ENCODE measurements around the gene KPNA5.
"Not testable (repeated sequence)": the region's sequence is repeated elsewhere in the genome, so short reads cannot be mapped to it uniquely, and the experiment has no call there.

The KPNA5 gene

DNA sequence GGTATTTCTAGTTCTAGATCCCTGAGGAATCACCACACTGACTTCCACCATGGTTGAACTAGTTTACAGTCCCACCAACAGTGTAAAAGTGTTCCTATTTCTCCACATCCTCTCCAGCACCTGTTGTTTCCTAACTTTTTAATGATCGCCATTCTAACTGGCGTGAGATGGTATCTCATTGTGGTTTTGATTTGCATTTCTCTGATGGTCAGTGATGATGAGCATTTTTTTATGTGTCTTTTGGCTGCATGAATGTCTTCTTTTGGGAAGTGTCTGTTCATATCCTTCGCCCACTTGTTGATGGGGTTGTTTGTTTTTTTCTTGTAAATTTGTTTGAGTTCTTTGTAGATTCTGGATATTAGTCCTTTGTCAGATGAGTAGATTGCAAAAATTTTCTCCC is 12.3 kb downstream of the KPNA5 start:
- DNase-seq; H3K36me3 ChIP-seq (ENCODE audit: control insufficient read depth, insufficient read depth, low read length); H3K9me3 ChIP-seq (ENCODE audit: control insufficient read depth, low read length); H3K4me3 ChIP-seq (ENCODE audit: insufficient read depth, low read depth, low read length, poor library complexity, severe bottlenecking); H3K4me1 ChIP-seq (ENCODE audit: control insufficient read depth, insufficient read depth, low read length, poor library complexity, severe bottlenecking); H3K27ac ChIP-seq (ENCODE audit: insufficient read depth, low read length, poor library complexity, severe bottlenecking); H3K27me3 ChIP-seq (replicated peaks; ENCODE audit: control insufficient read depth, insufficient read depth, low read length, poor library complexity, severe bottlenecking): not testable (repeated sequence)

DNA sequence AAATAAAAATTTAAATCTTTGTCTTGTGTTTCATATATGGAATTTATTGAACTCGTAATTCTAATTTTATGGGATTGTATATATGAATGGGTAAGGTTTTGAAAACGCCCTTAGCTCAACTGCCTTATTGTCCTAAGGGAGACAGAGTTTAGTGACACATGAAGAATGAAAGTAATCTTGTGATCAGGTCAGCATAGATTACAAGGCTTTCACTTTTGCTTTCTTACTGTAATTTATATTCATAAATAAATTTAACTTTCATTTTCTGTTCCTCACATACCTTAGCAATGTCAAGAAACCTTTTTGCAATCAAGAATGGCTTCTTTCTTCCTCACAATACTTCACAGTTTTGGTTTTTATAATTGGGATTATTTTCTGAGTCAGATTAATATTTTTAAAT is 14.4 kb downstream of the KPNA5 start:
- H3K27ac ChIP-seq (ENCODE audit: insufficient read depth, low read length, poor library complexity, severe bottlenecking): no peak overlapping the region
- H3K4me3 ChIP-seq (ENCODE audit: insufficient read depth, low read depth, low read length, poor library complexity, severe bottlenecking): no peak overlapping the region
- no peaks in the 10 kb centered on the region for H3K9me3 ChIP-seq (ENCODE audit: control insufficient read depth, low read length)
- no peaks in the 10 kb centered on the region for H3K27me3 ChIP-seq (replicated peaks; ENCODE audit: control insufficient read depth, insufficient read depth, low read length, poor library complexity, severe bottlenecking)
- no peaks in the 10 kb centered on the region for H3K4me1 ChIP-seq (ENCODE audit: control insufficient read depth, insufficient read depth, low read length, poor library complexity, severe bottlenecking)
- no peak for DNase-seq
- H3K36me3 ChIP-seq (ENCODE audit: control insufficient read depth, insufficient read depth, low read length): peaks cover 8% of the 10 kb centered on the region

DNA sequence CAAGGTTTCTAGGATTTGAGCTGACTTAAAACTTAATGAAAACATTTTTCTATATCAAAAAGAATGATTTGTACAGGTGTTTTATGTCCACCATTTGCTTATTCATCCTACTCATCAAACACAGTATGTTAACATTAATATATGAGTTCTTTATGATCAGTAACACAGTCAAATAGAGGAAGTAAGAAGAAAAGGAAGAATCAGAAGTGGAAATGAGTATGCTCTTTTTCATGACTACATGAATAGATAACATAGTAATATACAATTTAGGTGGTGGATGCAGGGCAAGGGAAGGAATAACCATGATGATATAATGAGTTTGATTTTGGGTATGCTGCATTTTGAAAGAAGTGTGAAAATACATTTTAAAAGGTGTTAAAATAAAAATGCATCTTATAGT is 16.5 kb downstream of the KPNA5 start:
- Histone ChIP-seq H3K4me3 (ENCODE audit: insufficient read depth, low read depth, low read length, poor library complexity, severe bottlenecking) (no peak overlapping the region), H3K9me3 (ENCODE audit: control insufficient read depth, low read length) (no peaks in the 10 kb centered on the region)
- no peak for DNase-seq

DNA sequence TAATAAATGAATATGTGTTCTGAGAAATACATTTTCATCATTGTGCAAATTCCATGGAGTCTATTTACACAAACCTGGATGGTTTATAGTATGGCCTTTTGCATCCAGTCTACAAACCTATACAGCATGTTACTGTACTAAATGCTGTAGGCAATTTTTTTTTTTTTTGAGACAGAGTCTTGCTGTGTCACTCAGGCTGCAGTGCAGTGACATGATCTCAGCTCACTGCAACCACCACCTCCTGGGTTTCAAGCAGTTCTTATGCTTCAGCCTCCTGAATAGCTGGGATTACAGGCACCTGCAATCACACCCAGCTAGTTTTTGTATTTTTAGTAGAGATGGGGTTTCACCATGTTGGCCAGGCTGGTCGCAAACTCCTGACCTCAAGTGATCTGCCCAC is 22.9 kb downstream of the KPNA5 start:
- not testable (repeated sequence) for H3K27ac ChIP-seq (ENCODE audit: insufficient read depth, low read length, poor library complexity, severe bottlenecking); H3K9me3 ChIP-seq (ENCODE audit: control insufficient read depth, low read length); H3K4me1 ChIP-seq (ENCODE audit: control insufficient read depth, insufficient read depth, low read length, poor library complexity, severe bottlenecking); DNase-seq; H3K4me3 ChIP-seq (ENCODE audit: insufficient read depth, low read depth, low read length, poor library complexity, severe bottlenecking); H3K27me3 ChIP-seq (replicated peaks; ENCODE audit: control insufficient read depth, insufficient read depth, low read length, poor library complexity, severe bottlenecking)
- H3K36me3 ChIP-seq (ENCODE audit: control insufficient read depth, insufficient read depth, low read length): peaks cover 32% of the 10 kb centered on the region

More for the DNA sequence above, 16.5 kb downstream of the KPNA5 start:
- Histone ChIP-seq H3K36me3 (ENCODE audit: control insufficient read depth, insufficient read depth, low read length) (peaks cover 16% of the 10 kb centered on the region), H3K27me3 (replicated peaks; ENCODE audit: control insufficient read depth, insufficient read depth, low read length, poor library complexity, severe bottlenecking) (no peaks in the 10 kb centered on the region), H3K4me1 (ENCODE audit: control insufficient read depth, insufficient read depth, low read length, poor library complexity, severe bottlenecking) (no peaks in the 10 kb centered on the region), H3K27ac (ENCODE audit: insufficient read depth, low read length, poor library complexity, severe bottlenecking) (no peak overlapping the region)

DNA sequence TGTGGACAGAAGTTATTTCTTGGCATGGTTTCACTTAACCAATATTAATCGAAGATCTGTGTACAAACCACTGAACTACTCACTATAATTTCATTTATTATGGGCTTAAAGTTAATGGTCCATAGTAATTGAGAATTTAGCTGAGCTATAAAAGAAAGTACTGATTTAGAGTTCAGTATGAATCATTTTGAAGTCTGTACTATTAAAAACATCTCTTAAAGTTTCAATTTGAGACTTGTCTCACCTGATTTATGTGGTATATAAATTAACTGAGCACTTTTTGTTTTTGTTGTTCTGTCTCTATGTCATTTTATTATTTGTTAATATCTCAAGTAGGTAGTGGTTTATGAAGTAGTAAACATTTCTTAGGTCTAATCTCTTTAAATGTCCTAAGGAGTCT is 24.9 kb downstream of the KPNA5 start:
- H3K27me3 ChIP-seq (replicated peaks; ENCODE audit: control insufficient read depth, insufficient read depth, low read length, poor library complexity, severe bottlenecking): no peaks in the 10 kb centered on the region
- DNase-seq: no peak
- no peaks in the 10 kb centered on the region for H3K9me3 ChIP-seq (ENCODE audit: control insufficient read depth, low read length)
- H3K36me3 ChIP-seq (ENCODE audit: control insufficient read depth, insufficient read depth, low read length): peaks cover 24% of the 10 kb centered on the region
- no peak overlapping the region for H3K4me3 ChIP-seq (ENCODE audit: insufficient read depth, low read depth, low read length, poor library complexity, severe bottlenecking)
- H3K27ac ChIP-seq (ENCODE audit: insufficient read depth, low read length, poor library complexity, severe bottlenecking): no peak overlapping the region
- H3K4me1 ChIP-seq (ENCODE audit: control insufficient read depth, insufficient read depth, low read length, poor library complexity, severe bottlenecking): no peaks in the 10 kb centered on the region

DNA sequence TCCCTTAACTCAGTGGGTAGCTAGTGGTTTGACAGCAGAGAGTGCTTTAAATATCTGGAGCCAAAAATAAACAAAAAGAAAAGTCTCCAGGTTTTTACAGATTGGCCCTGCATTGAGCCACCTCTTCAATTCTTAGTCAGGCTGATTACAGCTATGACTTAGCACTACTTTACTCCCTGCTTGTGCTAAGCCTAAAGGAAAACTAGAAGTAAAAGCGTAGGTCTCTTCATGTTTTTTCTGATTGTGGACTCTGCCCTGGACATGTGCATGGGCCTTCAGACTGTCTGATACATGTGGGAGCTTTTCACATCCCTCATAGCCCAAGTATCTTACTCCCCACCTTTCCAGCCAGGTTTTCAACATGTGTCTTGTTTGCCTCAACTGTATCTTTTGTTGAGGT is 33.3 kb downstream of the KPNA5 start:
- H3K36me3 ChIP-seq (ENCODE audit: control insufficient read depth, insufficient read depth, low read length): peaks cover 37% of the 10 kb centered on the region
- H3K4me1 ChIP-seq (ENCODE audit: control insufficient read depth, insufficient read depth, low read length, poor library complexity, severe bottlenecking): no peaks in the 10 kb centered on the region
- DNase-seq: no peak
- no peak overlapping the region for H3K27ac ChIP-seq (ENCODE audit: insufficient read depth, low read length, poor library complexity, severe bottlenecking)
- no peak overlapping the region for H3K4me3 ChIP-seq (ENCODE audit: insufficient read depth, low read depth, low read length, poor library complexity, severe bottlenecking)
- no peaks in the 10 kb centered on the region for H3K27me3 ChIP-seq (replicated peaks; ENCODE audit: control insufficient read depth, insufficient read depth, low read length, poor library complexity, severe bottlenecking)
- H3K9me3 ChIP-seq (ENCODE audit: control insufficient read depth, low read length): no peaks in the 10 kb centered on the region

DNA sequence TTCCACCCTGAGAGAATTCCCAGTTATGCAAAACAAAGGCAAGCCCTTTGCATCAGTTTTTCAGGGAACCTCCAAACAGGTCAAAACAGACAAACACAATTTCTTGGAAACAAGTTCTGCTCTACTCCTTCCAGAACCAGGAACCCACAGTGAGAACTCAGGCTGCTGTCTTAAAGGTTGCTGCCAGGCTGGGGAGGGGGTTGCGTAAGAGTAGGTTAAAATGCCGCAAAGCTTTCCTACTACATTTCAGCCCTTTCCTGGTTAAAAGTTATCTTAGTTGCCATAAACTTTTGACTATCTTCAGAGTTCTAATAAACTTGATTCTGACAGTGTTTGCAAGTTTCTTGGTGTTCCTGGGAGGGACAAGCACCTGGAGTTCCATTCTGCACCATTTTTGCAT is 33.8 kb downstream of the KPNA5 start:
- Histone ChIP-seq H3K27me3 (replicated peaks; ENCODE audit: control insufficient read depth, insufficient read depth, low read length, poor library complexity, severe bottlenecking) (no peaks in the 10 kb centered on the region), H3K9me3 (ENCODE audit: control insufficient read depth, low read length) (no peaks in the 10 kb centered on the region), H3K4me3 (ENCODE audit: insufficient read depth, low read depth, low read length, poor library complexity, severe bottlenecking) (no peak overlapping the region), H3K27ac (ENCODE audit: insufficient read depth, low read length, poor library complexity, severe bottlenecking) (no peak overlapping the region), H3K4me1 (ENCODE audit: control insufficient read depth, insufficient read depth, low read length, poor library complexity, severe bottlenecking) (no peaks in the 10 kb centered on the region), H3K36me3 (ENCODE audit: control insufficient read depth, insufficient read depth, low read length) (peaks cover 41% of the 10 kb centered on the region)
- DNase-seq: no peak

DNA sequence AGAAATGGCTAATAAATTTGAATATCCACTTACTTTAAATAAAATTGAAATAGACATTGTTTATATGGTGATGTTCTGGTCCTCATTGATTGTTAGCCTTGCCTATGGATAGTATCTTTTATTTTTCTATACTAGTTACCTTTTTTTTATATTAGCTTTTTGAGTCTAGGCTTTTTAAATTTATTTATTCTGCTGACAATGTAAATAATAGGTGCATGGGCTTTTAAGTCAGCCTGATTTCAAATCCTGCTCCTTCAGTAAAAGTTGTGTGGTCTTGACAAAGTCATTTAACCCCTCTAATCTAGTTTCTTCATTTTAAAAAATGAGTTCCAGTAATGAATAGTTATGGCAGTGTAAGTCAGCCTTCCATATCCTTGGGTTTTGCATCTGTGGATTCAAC is 45.9 kb downstream of the KPNA5 start:
- H3K4me3 ChIP-seq (ENCODE audit: insufficient read depth, low read depth, low read length, poor library complexity, severe bottlenecking): no peak overlapping the region
- H3K4me1 ChIP-seq (ENCODE audit: control insufficient read depth, insufficient read depth, low read length, poor library complexity, severe bottlenecking): no peaks in the 10 kb centered on the region
- no peak for DNase-seq
- peaks cover 62% of the 10 kb centered on the region for H3K36me3 ChIP-seq (ENCODE audit: control insufficient read depth, insufficient read depth, low read length)
- H3K27ac ChIP-seq (ENCODE audit: insufficient read depth, low read length, poor library complexity, severe bottlenecking): no peak overlapping the region
- H3K27me3 ChIP-seq (replicated peaks; ENCODE audit: control insufficient read depth, insufficient read depth, low read length, poor library complexity, severe bottlenecking): no peaks in the 10 kb centered on the region
- H3K9me3 ChIP-seq (ENCODE audit: control insufficient read depth, low read length): no peaks in the 10 kb centered on the region

DNA sequence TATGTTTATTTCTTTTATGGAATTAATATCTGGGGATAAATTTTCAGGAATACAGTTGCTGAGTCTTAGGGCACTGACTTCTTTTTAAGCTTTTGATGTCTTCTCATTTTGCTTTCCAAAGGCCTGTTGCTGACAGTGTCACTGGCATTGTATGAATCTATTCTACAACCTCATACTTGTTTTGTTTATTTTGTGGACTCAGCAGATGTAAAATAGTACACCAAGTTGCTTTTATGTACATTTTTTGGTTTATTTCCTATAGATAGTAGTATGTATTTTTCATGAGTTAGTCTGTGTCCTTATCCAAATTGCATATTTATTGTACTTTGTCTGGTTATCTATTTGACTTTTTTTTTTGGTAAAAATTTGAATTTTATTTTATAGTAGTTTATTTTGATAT is 49.5 kb downstream of the KPNA5 start:
- H3K36me3 ChIP-seq (ENCODE audit: control insufficient read depth, insufficient read depth, low read length): peaks cover 69% of the 10 kb centered on the region
- no peak overlapping the region for H3K27ac ChIP-seq (ENCODE audit: insufficient read depth, low read length, poor library complexity, severe bottlenecking)

DNA sequence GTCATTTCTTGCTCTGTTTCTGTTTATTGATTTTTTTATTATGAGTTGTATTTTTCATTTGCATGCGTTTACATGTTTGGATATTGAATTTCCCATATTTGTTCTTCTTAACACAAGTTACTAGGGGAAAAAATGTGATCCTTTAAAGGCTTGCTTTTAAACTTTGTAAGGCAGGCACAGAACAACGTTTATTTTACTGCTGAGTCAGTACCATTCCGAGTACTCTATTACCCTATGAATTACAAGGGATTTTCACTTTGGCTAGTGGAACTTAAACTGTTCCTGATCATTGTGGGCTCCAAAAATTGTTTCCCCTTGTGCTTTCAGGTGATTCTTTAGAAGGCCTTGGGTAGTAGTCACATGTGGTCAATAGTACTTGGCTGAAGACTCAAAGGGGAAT is 56.0 kb downstream of the KPNA5 start:
- Histone ChIP-seq H3K4me1 (ENCODE audit: control insufficient read depth, insufficient read depth, low read length, poor library complexity, severe bottlenecking) (no peaks in the 10 kb centered on the region), H3K36me3 (ENCODE audit: control insufficient read depth, insufficient read depth, low read length) (peaks cover 25% of the 10 kb centered on the region), H3K27ac (ENCODE audit: insufficient read depth, low read length, poor library complexity, severe bottlenecking) (no peak overlapping the region), H3K4me3 (ENCODE audit: insufficient read depth, low read depth, low read length, poor library complexity, severe bottlenecking) (no peak overlapping the region), H3K9me3 (ENCODE audit: control insufficient read depth, low read length) (peaks cover 3% of the 10 kb centered on the region), H3K27me3 (replicated peaks; ENCODE audit: control insufficient read depth, insufficient read depth, low read length, poor library complexity, severe bottlenecking) (no peaks in the 10 kb centered on the region)
- DNase-seq: no peak

More for the DNA sequence above, 49.5 kb downstream of the KPNA5 start:
- no peak for DNase-seq
- H3K4me1 ChIP-seq (ENCODE audit: control insufficient read depth, insufficient read depth, low read length, poor library complexity, severe bottlenecking): no peaks in the 10 kb centered on the region
- H3K27me3 ChIP-seq (replicated peaks; ENCODE audit: control insufficient read depth, insufficient read depth, low read length, poor library complexity, severe bottlenecking): no peaks in the 10 kb centered on the region
- H3K9me3 ChIP-seq (ENCODE audit: control insufficient read depth, low read length): no peaks in the 10 kb centered on the region
- no peak overlapping the region for H3K4me3 ChIP-seq (ENCODE audit: insufficient read depth, low read depth, low read length, poor library complexity, severe bottlenecking)

DNA sequence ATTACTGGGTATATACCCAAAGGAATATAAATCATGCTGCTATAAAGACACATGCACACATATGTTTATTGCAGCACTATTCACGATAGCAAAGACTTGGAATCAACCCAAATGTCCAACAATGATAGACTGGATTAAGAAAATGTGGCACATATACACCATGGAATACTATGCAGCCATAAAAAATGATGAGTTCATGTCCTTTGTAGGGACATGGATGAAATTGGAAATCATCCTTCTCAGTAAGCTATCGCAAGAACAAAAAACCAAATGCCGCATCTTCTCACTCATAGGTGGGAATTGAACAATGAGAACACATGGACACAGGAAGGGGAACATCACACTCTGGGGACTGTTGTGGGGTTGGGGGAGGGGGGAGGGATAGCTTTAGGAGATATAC is 59.5 kb downstream of the KPNA5 start:
- not testable (repeated sequence) for H3K9me3 ChIP-seq (ENCODE audit: control insufficient read depth, low read length); H3K4me1 ChIP-seq (ENCODE audit: control insufficient read depth, insufficient read depth, low read length, poor library complexity, severe bottlenecking); H3K4me3 ChIP-seq (ENCODE audit: insufficient read depth, low read depth, low read length, poor library complexity, severe bottlenecking); DNase-seq; H3K27me3 ChIP-seq (replicated peaks; ENCODE audit: control insufficient read depth, insufficient read depth, low read length, poor library complexity, severe bottlenecking); H3K27ac ChIP-seq (ENCODE audit: insufficient read depth, low read length, poor library complexity, severe bottlenecking); H3K36me3 ChIP-seq (ENCODE audit: control insufficient read depth, insufficient read depth, low read length)
